OCI-LY1 (cell line): Measurements from ENCODE around the gene INPP5B.

Experiments used
- CTCF ChIP-seq: fragments of 200-600 bp; sonication (generic), shearing (Covaris generic); IDR thresholded peaks from 2 replicates; pipeline ENCODE4 v1.5.1; 2017; ENCODE audit warnings: mild to moderate bottlenecking, antibody characterized with exemption, low read length, moderate library complexity, mixed read lengths
- EZH2 ChIP-seq: fragments of 200-600 bp; sonication (generic), shearing (Covaris generic); IDR thresholded peaks from 2 replicates; pipeline ENCODE4 v1.8.0; 2017; ENCODE audit warnings: borderline replicate concordance, mixed run types, mild to moderate bottlenecking, antibody characterized with exemption, low read length, moderate library complexity, mixed read lengths

DNA sequence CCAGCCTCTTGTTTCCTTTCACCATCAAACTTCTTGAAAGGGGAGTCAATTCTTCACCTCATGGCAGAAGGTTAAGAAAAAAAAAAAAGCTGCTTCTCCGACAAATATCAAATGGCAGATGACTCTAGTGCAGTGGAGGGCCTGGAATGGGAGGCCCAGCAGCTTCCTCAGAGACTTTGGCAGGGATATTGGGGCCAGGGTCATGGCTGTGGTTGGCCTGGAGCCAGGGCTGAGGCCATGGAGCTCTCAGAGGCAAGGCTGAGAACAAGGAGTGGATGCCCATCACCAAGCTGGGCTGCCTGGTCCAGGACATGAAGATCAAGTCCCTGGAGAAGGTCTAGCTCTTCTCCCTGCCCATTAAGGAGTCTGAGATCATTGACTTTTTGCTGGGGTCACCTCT, 106.1 kb downstream of the INPP5B start:
- TF ChIP-seq CTCF (no peak), EZH2 (no peak)
